ENCODE data around the gene TGM5.

DNA sequence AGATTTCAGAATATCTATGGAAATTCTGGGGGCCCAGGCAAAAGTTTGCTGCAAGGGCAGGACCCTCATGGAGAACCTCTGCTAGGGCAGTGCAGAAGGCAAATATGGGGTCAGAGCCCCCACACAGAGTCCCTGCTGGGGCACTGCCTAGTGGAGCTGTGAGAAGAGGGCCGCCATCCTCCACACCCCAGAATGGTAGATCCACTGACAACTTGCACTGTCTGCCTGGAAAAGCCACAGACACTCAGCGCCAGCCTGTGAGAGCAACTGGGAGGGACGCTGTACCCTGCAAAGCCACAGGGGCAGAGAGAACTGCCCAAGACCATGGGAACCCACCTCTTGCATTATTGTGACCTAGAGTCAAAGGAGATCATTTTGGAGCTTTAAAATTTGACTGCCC is 67.7 kb downstream of the TGM5 start:
- TF ChIP-seq JUNB (IDR thresholded peaks at IDR 0.05) (no peak), SMC3 (IDR thresholded peaks at IDR 0.05) (no peak)
- TF ChIP-seq, protein P1, sequence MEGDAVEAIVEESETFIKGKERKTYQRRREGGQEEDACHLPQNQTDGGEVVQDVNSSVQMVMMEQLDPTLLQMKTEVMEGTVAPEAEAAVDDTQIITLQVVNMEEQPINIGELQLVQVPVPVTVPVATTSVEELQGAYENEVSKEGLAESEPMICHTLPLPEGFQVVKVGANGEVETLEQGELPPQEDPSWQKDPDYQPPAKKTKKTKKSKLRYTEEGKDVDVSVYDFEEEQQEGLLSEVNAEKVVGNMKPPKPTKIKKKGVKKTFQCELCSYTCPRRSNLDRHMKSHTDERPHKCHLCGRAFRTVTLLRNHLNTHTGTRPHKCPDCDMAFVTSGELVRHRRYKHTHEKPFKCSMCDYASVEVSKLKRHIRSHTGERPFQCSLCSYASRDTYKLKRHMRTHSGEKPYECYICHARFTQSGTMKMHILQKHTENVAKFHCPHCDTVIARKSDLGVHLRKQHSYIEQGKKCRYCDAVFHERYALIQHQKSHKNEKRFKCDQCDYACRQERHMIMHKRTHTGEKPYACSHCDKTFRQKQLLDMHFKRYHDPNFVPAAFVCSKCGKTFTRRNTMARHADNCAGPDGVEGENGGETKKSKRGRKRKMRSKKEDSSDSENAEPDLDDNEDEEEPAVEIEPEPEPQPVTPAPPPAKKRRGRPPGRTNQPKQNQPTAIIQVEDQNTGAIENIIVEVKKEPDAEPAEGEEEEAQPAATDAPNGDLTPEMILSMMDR (IDR thresholded peaks at IDR 0.05): no peak
- TF ChIP-seq, protein P2, sequence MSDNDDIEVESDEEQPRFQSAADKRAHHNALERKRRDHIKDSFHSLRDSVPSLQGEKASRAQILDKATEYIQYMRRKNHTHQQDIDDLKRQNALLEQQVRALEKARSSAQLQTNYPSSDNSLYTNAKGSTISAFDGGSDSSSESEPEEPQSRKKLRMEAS (IDR thresholded peaks at IDR 0.05): no peak

All from A549 (cell line).